ENCODE measurements around the gene AKAP8L. TPM values are rescaled to one million over a fixed set of nuclear protein-coding genes. Genes with fewer than 3 reads are reported as not detected.

Gene AKAP8L
- total RNA-seq, 1 experiment from 2014 or later = 231 TPM

GRCh38 chr19:15330801-15331418 is 87.9 kb downstream of the AKAP8L start:
- Mint-ChIP-seq H3K4me1 (peaks cover 41% of the 10 kb centered on the region), H3K27ac (peak overlapping the region; percentile 94), H3K9me3 (no peaks in the 10 kb centered on the region), H3K4me3 (peak overlapping the region; percentile 91), H3K27me3 (ENCODE audit: low read depth) (no peaks in the 10 kb centered on the region), H3K36me3 (no peaks in the 10 kb centered on the region)
- POLR2A ChIA-PET = interaction anchor here (0.6 kb wide), 1 partner anchor 32 kb away, joined by 8 read pairs; no protein-coding TSS in a partner anchor
- DNase-seq (ENCODE audit: low spot score) (no peak), ATAC-seq (0 out of 2 replicates have a peak, but pooled peaks have one; percentile 7)
- CTCF ChIA-PET = no interaction called here
- TF ChIP-seq ZBTB43 (CRISPR knock-in tag; IDR thresholded peaks at IDR 0.05) (no peak), ZNF396 (CRISPR knock-in tag; IDR thresholded peaks at IDR 0.05; ENCODE audit: borderline replicate concordance) (no peak), ZSCAN18 (CRISPR knock-in tag; IDR thresholded peaks at IDR 0.05) (no peak), NFE2L1 (CRISPR knock-in tag; IDR thresholded peaks at IDR 0.05) (peak; percentile 62), KAT7 (CRISPR knock-in tag; IDR thresholded peaks at IDR 0.05; ENCODE audit: borderline replicate concordance) (no peak), ZNF263 (CRISPR knock-in tag; IDR thresholded peaks at IDR 0.05; ENCODE audit: low read depth) (peak; percentile 77; the same call in 1 of the 2 replicates), NFATC4 (CRISPR knock-in tag; IDR thresholded peaks at IDR 0.05) (no peak), MYBL2 (CRISPR knock-in tag; IDR thresholded peaks at IDR 0.05) (0 out of 2 replicates have a peak, but pooled peaks have one; percentile 24), IRF2 (CRISPR knock-in tag; IDR thresholded peaks at IDR 0.05; ENCODE audit: borderline replicate concordance, low read depth) (no peak), TP53 (CRISPR knock-in tag; IDR thresholded peaks at IDR 0.05) (no peak)

Small RNA genes lying within 50 kb of the gene (microRNA-seq; reads per million reads assigned to microRNA genes)
- not detected for gene MIR1470 (ENCODE audit: borderline number of aligned reads)

Other genes starting within 250 kb of the AKAP8L start
- gene NOTCH3, start 218.0 kb downstream of the AKAP8L start, total RNA-seq (2021) = 133 to 153 TPM (median 144 TPM) in 3 replicates
- gene EPHX3, start 186.5 kb downstream of the AKAP8L start, total RNA-seq (2021) = 27.1 to 31.3 TPM (median 29.9 TPM) in 3 replicates
- gene BRD4, start 86.4 kb downstream of the AKAP8L start, total RNA-seq (2021) = 127 to 130 TPM (median 128 TPM) in 3 replicates
- 49.1 to 65.9 TPM (median 51.3 TPM) in 3 replicates for gene AKAP8, start 39.2 kb downstream of the AKAP8L start, total RNA-seq (2021)
- 37.6 to 43.9 TPM (median 40.6 TPM) in 3 replicates for gene WIZ, start 31.0 kb upstream of the AKAP8L start, total RNA-seq (2021)
- gene RASAL3, start 45.6 kb upstream of the AKAP8L start, total RNA-seq (2021) = 1.2 to 2.3 TPM (median 1.6 TPM) in 3 replicates
- gene PGLYRP2, start 60.5 kb upstream of the AKAP8L start, total RNA-seq (2021) = not detected in 3 replicates
- gene CYP4F22, start 89.5 kb upstream of the AKAP8L start, total RNA-seq (2021) = 1.2 to 1.7 TPM (median 1.5 TPM) in 3 replicates
- gene CYP4F8, start 196.2 kb upstream of the AKAP8L start, total RNA-seq (2021) = not detected in 3 replicates
- 0.04 to 0.14 TPM (median 0.05 TPM) in 3 replicates for gene CYP4F3, start 221.9 kb upstream of the AKAP8L start, total RNA-seq (2021)